BJ (cell line): Measurements from ENCODE around the gene KLK8. TPM values are rescaled to one million over a fixed set of nuclear protein-coding genes. Genes with fewer than 3 reads are reported as not detected.
"Not testable (repeated sequence)": the region's sequence is repeated elsewhere in the genome, so short reads cannot be mapped to it uniquely, and the experiment has no call there.

ENCODE experiments used
- CTCF ChIA-PET: fragments of 350-600 bp; formaldehyde crosslinking; extraction: SDS; loops from one replicate; lab custom pipeline; 2021; ENCODE audit warnings: antibody characterized with exemption, inconsistent platforms; lab: Yijun Ruan, JAX
- POLR2A ChIA-PET: fragments of 300-600 bp; sonication (Branson Sonifier 250); formaldehyde crosslinking; extraction: SDS; loops from one replicate; lab custom pipeline; 2021; ENCODE audit warnings: antibody characterized with exemption; lab: Charles Lee
- DNase-seq: peaks from one replicate; pipeline ENCODE4 v3.0.0-alpha.2; 2011; ENCODE audit warnings: low read depth
- H3K27me3 ChIP-seq: 2 replicates; pipeline ENCODE4 v1.6.0; 2011; ENCODE audit warnings: low read length; ENCODE audit not compliant: control insufficient read depth, insufficient read depth
- H3K36me3 ChIP-seq: 2 replicates; pipeline ENCODE4 v1.5.1; 2011; ENCODE audit warnings: low read length; ENCODE audit not compliant: control insufficient read depth, insufficient read depth
- H3K4me3 ChIP-seq: 2 replicates; pipeline ENCODE4 v1.5.1; 2011; ENCODE audit warnings: low read depth, mild to moderate bottlenecking, control low read depth, low read length
- polyA plus RNA-seq: library from polyadenylated mRNA; depleted of rRNA; stranded (reverse); fragments of >200 nt; gene quantifications from 2 replicates; pipeline ENCODE4 v1.2.3, GENCODE V29; 2011
- TF ChIP-seq, protein P1 (sequence below): IDR thresholded peaks from 2 replicates; pipeline ENCODE4 v1.5.1; 2011; ENCODE audit warnings: low read depth, mild to moderate bottlenecking, control low read depth, inconsistent platforms, low read length, moderate library complexity; ENCODE audit not compliant: insufficient read depth

Gene KLK8
- polyA plus RNA-seq, 1 experiment, result not detected

DNA sequence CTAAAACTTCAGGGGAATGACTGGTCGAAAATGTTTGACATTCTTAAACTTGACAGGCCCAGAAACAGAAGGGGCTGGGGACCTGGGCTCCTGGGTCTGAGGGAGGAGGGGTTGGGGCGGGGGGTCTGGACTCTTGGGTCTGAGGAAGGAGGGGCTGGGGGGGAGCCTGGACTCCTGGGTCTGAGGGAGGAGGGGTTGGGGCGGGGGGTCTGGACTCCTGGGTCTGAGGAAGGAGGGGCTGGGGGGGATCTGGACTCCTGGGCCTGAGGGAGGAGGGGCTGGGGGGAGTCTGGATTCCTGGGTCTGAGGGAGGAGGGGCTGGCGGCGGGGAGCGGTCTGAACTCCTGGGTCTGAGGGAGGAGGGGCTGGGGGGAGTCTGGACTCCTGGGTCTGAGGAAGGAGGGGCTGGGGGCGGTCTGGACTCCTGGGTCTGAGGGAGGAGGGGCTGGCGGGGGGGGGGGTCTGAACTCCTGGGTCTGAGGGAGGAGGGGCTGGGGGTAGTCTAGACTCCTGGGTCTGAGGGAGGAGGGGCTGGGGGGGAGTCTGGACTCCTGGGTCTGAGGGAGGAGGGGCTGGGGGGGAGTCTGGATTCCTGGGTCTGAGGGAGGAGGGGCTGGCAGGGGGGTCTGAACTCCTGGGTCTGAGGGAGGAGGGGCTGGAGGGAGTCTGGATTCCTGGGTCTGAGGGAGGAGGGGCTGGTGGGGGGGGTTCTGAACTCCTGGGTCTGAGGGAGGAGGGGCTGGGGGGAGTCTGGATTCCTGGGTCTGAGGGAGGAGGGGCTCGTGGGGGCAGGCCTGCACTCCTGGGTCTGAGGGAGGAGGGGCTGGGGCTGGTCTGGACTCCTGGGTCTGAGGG lies 26.5 kb downstream of the KLK8 start:
- ChIA-PET CTCF (no interaction called here), POLR2A (no interaction called here)

DNA sequence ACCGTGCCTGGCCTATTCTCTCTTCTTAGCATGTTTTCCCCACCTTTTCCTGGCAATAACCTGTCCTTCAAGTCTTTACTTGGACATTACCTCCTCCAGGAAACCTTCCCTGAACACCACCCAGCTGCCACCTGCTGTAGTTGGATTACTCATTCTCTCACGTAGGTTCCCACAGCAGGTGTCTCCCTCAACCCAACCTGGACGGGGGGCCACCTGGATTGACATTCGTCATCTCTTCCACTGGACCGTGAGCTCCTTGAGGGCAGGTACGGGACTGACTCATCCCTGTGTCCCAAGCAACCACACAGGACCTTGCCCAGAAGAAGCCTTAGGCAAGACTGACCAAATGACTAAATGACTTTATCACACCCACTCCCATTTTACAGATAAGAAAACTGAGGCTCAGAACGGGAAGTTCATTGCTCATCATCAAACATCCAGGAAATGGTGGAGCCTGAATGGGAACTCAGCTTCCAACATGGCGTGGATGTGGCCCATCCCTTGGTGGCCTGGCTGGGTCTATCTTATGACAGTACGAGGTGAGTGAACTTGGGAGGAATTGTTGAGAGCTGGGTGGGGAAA lies 28.5 kb downstream of the KLK8 start:
- no peak for DNase-seq
- CTCF ChIA-PET, result no interaction called here
- Histone ChIP-seq H3K36me3 (no peaks in the 10 kb centered on the region), H3K27me3 (no peaks in the 10 kb centered on the region), H3K4me3 (no peak overlapping the region)
- POLR2A ChIA-PET, result no interaction called here
- TF ChIP-seq, protein P1, sequence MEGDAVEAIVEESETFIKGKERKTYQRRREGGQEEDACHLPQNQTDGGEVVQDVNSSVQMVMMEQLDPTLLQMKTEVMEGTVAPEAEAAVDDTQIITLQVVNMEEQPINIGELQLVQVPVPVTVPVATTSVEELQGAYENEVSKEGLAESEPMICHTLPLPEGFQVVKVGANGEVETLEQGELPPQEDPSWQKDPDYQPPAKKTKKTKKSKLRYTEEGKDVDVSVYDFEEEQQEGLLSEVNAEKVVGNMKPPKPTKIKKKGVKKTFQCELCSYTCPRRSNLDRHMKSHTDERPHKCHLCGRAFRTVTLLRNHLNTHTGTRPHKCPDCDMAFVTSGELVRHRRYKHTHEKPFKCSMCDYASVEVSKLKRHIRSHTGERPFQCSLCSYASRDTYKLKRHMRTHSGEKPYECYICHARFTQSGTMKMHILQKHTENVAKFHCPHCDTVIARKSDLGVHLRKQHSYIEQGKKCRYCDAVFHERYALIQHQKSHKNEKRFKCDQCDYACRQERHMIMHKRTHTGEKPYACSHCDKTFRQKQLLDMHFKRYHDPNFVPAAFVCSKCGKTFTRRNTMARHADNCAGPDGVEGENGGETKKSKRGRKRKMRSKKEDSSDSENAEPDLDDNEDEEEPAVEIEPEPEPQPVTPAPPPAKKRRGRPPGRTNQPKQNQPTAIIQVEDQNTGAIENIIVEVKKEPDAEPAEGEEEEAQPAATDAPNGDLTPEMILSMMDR, result no peak

More for the DNA sequence above, 26.5 kb downstream of the KLK8 start:
- TF ChIP-seq, protein P1, result no peak
- no peaks in the 10 kb centered on the region for H3K27me3 ChIP-seq
- H3K4me3 ChIP-seq, result no peak overlapping the region
- no peak for DNase-seq
- H3K36me3 ChIP-seq, result no peaks in the 10 kb centered on the region

DNA sequence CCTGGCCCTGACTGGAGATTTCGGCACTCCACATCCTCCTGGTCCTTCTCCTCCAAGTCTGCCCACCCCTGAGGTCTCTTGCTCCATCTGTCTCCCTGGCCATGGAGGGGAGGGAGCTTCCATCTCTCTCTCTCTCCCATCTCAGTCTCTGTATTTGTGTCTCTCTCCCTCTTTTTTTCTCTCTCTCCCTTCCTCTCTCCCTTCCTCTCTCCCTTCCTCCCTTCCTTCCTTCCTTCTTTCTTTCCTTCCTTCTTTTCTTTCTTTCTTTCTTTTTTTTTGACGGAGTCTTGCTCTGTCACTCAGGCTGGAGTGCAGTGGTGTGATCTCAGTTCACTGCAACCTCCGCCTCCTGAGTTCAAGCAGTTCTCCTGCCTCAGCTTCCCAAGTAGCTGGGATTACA lies 31.6 kb downstream of the KLK8 start:
- H3K4me3 ChIP-seq, POLR2A ChIA-PET, CTCF ChIA-PET, DNase-seq, H3K27me3 ChIP-seq, H3K36me3 ChIP-seq: not testable (repeated sequence)

GRCh38 chr19:50969413-50969760 lies 32.0 kb downstream of the KLK8 start, which contains the start of gene KLK6:
Gene KLK6, minus strand, starts transcription at chr19:50969591. Its CDS starts 1,487 bp downstream, at chr19:50968104.
- Histone ChIP-seq H3K36me3 (no peaks in the 10 kb centered on the region), H3K27me3 (no peaks in the 10 kb centered on the region), H3K4me3 (no peak within 1 kb of the TSS)
- no peak for DNase-seq
- ChIA-PET POLR2A (no interaction called here), CTCF (no interaction called here)
- TF ChIP-seq, protein P1, result no peak

GRCh38 chr19:50968716-50969412 lies 32.5 kb downstream of the KLK8 start:
- no peak for DNase-seq
- Histone ChIP-seq H3K36me3 (no peaks in the 10 kb centered on the region), H3K4me3 (no peak overlapping the region), H3K27me3 (no peaks in the 10 kb centered on the region)
- ChIA-PET POLR2A (no interaction called here), CTCF (no interaction called here)
- TF ChIP-seq, protein P1, result no peak
